Gastrocnemius medialis (tissue), 4 donors: ENCODE data around the gene UBLCP1.

Source experiments
- POLR2A ChIP-seq, 2 donors: fragments of 450-650 bp; IDR thresholded peaks; one replicate each; pipeline ENCODE4 v1.6.1; 2017; ENCODE audit warnings: antibody characterized with exemption in 2 of 2, mild to moderate bottlenecking in 2 of 2, moderate library complexity in 2 of 2
- TF ChIP-seq, protein P1 (sequence below), 5 experiments: fragments of 450-650 bp in 3 of 5; fragments of 200-600 bp in 2 of 5; sonication (generic) in 2 of 5; IDR thresholded peaks in 4 of 5; conservative IDR thresholded peaks in 1 of 5; 1 replicate in 4 of 5; 2 replicates in 1 of 5; pipeline ENCODE4 v1.5.1; 2016 to 2019; ENCODE audit warnings: antibody characterized with exemption in 5 of 5, mild to moderate bottlenecking in 3 of 5, moderate library complexity in 3 of 5

GRCh38 chr5:159294921-159295320 lies 31.8 kb downstream of the UBLCP1 start:
- TF ChIP-seq, protein P1, sequence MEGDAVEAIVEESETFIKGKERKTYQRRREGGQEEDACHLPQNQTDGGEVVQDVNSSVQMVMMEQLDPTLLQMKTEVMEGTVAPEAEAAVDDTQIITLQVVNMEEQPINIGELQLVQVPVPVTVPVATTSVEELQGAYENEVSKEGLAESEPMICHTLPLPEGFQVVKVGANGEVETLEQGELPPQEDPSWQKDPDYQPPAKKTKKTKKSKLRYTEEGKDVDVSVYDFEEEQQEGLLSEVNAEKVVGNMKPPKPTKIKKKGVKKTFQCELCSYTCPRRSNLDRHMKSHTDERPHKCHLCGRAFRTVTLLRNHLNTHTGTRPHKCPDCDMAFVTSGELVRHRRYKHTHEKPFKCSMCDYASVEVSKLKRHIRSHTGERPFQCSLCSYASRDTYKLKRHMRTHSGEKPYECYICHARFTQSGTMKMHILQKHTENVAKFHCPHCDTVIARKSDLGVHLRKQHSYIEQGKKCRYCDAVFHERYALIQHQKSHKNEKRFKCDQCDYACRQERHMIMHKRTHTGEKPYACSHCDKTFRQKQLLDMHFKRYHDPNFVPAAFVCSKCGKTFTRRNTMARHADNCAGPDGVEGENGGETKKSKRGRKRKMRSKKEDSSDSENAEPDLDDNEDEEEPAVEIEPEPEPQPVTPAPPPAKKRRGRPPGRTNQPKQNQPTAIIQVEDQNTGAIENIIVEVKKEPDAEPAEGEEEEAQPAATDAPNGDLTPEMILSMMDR (IDR thresholded peaks at IDR 0.05 in 4 of 5, conservative IDR thresholded peaks at IDR 0.05 in 1 of 5): no peak
- TF ChIP-seq POLR2A (IDR thresholded peaks at IDR 0.05): no peak
